SK-N-SH (cell line): ENCODE results near the gene PTTG1IP. TPM values are rescaled to one million over a fixed set of nuclear protein-coding genes. Genes with fewer than 3 reads are reported as not detected.

ENCODE experiments used
- CTCF ChIA-PET: fragments of 300-600, 350-600 bp; formaldehyde crosslinking; extraction: SDS; loops from one replicate; lab custom pipeline; 2021; lab: Yijun Ruan, JAX
- POLR2A ChIA-PET: fragments of 350-600 bp; sonication (Branson Sonifier 250); formaldehyde crosslinking; extraction: SDS; loops from one replicate; lab custom pipeline; 2020; ENCODE audit warnings: antibody characterized with exemption, inconsistent platforms; lab: Yijun Ruan, JAX
- DNase-seq: peaks from one replicate; pipeline ENCODE4 v3.0.0; 2012
- H2AFZ ChIP-seq: fragments of 200-600 bp; sonication (generic); 2 replicates; pipeline ENCODE4 v1.8.1; 2016; ENCODE audit warnings: antibody characterized with exemption, mild to moderate bottlenecking, low read depth
- H3F3A ChIP-seq: fragments of 200-600 bp; sonication (generic); replicated peaks from 2 replicates; pipeline ENCODE3; 2016; ENCODE audit warnings: antibody characterized with exemption, mild to moderate bottlenecking; ENCODE audit not compliant: insufficient read depth
- H3K27ac ChIP-seq, 2 experiments: fragments of 200-500 bp in 1 of 2; fragments of 200-600 bp in 1 of 2; sonication (Bioruptor generic) in 1 of 2; sonication (generic), shearing (Covaris generic) in 1 of 2; 2 replicates each; pipeline versions ENCODE4 v1.5.1 to v1.6.1; 2014 to 2016; ENCODE audit warnings: low read depth in 2 of 2, inconsistent platforms in 1 of 2, low read length in 1 of 2, mild to moderate bottlenecking in 1 of 2, mixed read lengths in 1 of 2
- H3K27me3 ChIP-seq: fragments of 200-600 bp; sonication (generic), shearing (Covaris generic); 2 replicates; pipeline ENCODE4 v1.6.1; 2016; ENCODE audit warnings: mixed run types; ENCODE audit not compliant: insufficient read depth
- H3K36me3 ChIP-seq, 2 experiments: fragments of 200-500 bp in 1 of 2; fragments of 200-600 bp in 1 of 2; sonication (Bioruptor generic) in 1 of 2; sonication (generic) in 1 of 2; replicated peaks in 1 of 2; 2 replicates each; pipeline versions ENCODE3 to v1.5.1; 2014 to 2016; ENCODE audit warnings: low read length in 1 of 2, mild to moderate bottlenecking in 1 of 2; ENCODE audit not compliant: insufficient read depth in 2 of 2, control insufficient read depth in 1 of 2
- H3K4me1 ChIP-seq, 2 experiments: fragments of 200-500 bp in 1 of 2; fragments of 200-600 bp in 1 of 2; sonication (Bioruptor generic) in 1 of 2; sonication (generic), shearing (Covaris generic) in 1 of 2; 2 replicates each; pipeline versions ENCODE4 v1.5.1 to v1.6.1; 2014 to 2016; ENCODE audit warnings: low read depth in 1 of 2, low read length in 1 of 2, mixed run types in 1 of 2; ENCODE audit not compliant: insufficient read depth in 2 of 2, control insufficient read depth in 1 of 2
- H3K4me2 ChIP-seq: fragments of 200-600 bp; sonication (generic), shearing (Covaris generic); 2 replicates; pipeline ENCODE4 v1.6.1; 2017; ENCODE audit warnings: mixed run types
- H3K4me3 ChIP-seq, 2 experiments: fragments of 200-500 bp in 1 of 2; fragments of 200-600 bp in 1 of 2; sonication (Bioruptor generic) in 1 of 2; sonication (generic), shearing (Covaris generic) in 1 of 2; 2 replicates each; pipeline versions ENCODE4 v1.5.1 to v1.8.1; 2014 to 2016; ENCODE audit warnings: low read depth in 2 of 2, inconsistent platforms in 1 of 2, low read length in 1 of 2, mild to moderate bottlenecking in 1 of 2, mixed read lengths in 1 of 2, moderate library complexity in 1 of 2
- H3K79me2 ChIP-seq: fragments of 200-600 bp; sonication (generic); 2 replicates; pipeline ENCODE4 v1.8.1; 2017; ENCODE audit warnings: mild to moderate bottlenecking; ENCODE audit not compliant: insufficient read depth
- H3K9ac ChIP-seq: fragments of 200-600 bp; sonication (generic); 2 replicates; pipeline ENCODE4 v1.6.1; 2017; ENCODE audit warnings: mixed run types
- H3K9me2 ChIP-seq: fragments of 200-600 bp; sonication (generic); 2 replicates; pipeline ENCODE4 v1.6.1; 2017; ENCODE audit warnings: mixed run types
- H3K9me3 ChIP-seq: fragments of 200-600 bp; sonication (generic); 2 replicates; pipeline ENCODE4 v1.6.1; 2017; ENCODE audit warnings: mixed run types, mild to moderate bottlenecking, moderate library complexity
- H4K20me1 ChIP-seq: fragments of 200-600 bp; sonication (generic); 2 replicates; pipeline ENCODE4 v1.6.1; 2017; ENCODE audit warnings: mild to moderate bottlenecking, mixed run types; ENCODE audit not compliant: insufficient read depth
- ELF1 ChIP-seq: IDR thresholded peaks from 2 replicates; pipeline ENCODE4 v1.4.0; 2012
- EP300 ChIP-seq, 2 experiments: IDR thresholded peaks; 2 replicates each; pipeline versions ENCODE4 v1.4.0 to v1.6.1; 2012; ENCODE audit warnings: borderline replicate concordance in 1 of 2, low read depth in 1 of 2, low read length in 1 of 2
- FOSL2 ChIP-seq: IDR thresholded peaks from 2 replicates; pipeline ENCODE4 v1.4.0; 2012; ENCODE audit warnings: low read depth, mild to moderate bottlenecking, moderate library complexity, borderline replicate concordance
- FOXJ3 ChIP-seq: sonication (generic); formaldehyde crosslinking; IDR thresholded peaks from 2 replicates; pipeline ENCODE4 v1.5.1; 2020; ENCODE audit warnings: mild to moderate bottlenecking, missing genetic modification reagents
- FOXM1 ChIP-seq: IDR thresholded peaks from 2 replicates; pipeline ENCODE4 v1.4.0; 2012; ENCODE audit warnings: low read depth, mild to moderate bottlenecking
- GATA2 ChIP-seq: sonication (generic); formaldehyde crosslinking; IDR thresholded peaks from 2 replicates; pipeline ENCODE4 v1.5.0; 2020; ENCODE audit warnings: mild to moderate bottlenecking, missing genetic modification reagents
- JUND ChIP-seq: IDR thresholded peaks from 2 replicates; pipeline ENCODE4 v1.4.0; 2012
- MXI1 ChIP-seq: IDR thresholded peaks from 2 replicates; pipeline ENCODE4 v1.6.1; 2012; ENCODE audit warnings: mild to moderate bottlenecking, low read depth, low read length, improper control_type of control experiment
- NRF1 ChIP-seq: IDR thresholded peaks from 2 replicates; pipeline ENCODE4 v1.6.1; 2012; ENCODE audit warnings: low read depth, mild to moderate bottlenecking, low read length
- POLR2AphosphoS5 ChIP-seq: IDR thresholded peaks from 2 replicates; pipeline ENCODE4 v1.6.1; 2012; ENCODE audit warnings: low read depth, low read length
- RCOR1 ChIP-seq: fragments of 150-350 bp; IDR thresholded peaks from 2 replicates; pipeline ENCODE4 v1.6.1; 2017; ENCODE audit warnings: antibody characterized with exemption, low read length
- RFX5 ChIP-seq: IDR thresholded peaks from 2 replicates; pipeline ENCODE4 v1.6.1; 2012; ENCODE audit warnings: mild to moderate bottlenecking, improper control_type of control experiment, low read length
- SMC3 ChIP-seq: IDR thresholded peaks from 2 replicates; pipeline ENCODE4 v1.6.1; 2012; ENCODE audit warnings: low read depth, low read length, improper control_type of control experiment
- TAF1 ChIP-seq: IDR thresholded peaks from 2 replicates; pipeline ENCODE4 v1.6.1; 2012; ENCODE audit warnings: low read depth, mild to moderate bottlenecking, low read length, moderate library complexity, borderline replicate concordance
- WGBS: methylation state at CpG from one replicate; pipeline ENCODE4 v1.1.6; 2017; ENCODE audit warnings: low lambda C conversion rate; 5-methylcytosine and 5-hydroxymethylcytosine counted together
- polyA plus RNA-seq, 3 experiments: library from polyadenylated mRNA; depleted of rRNA; stranded (reverse); fragments of >200 nt; gene quantifications; 2 replicates each; pipeline ENCODE4 v1.2.3, GENCODE V29; 2012
- TF ChIP-seq, protein P1 (sequence below): IDR thresholded peaks from 2 replicates; pipeline ENCODE4 v1.4.0; 2012; ENCODE audit warnings: low read depth
- TF ChIP-seq, protein P2 (sequence below): fragments of 150-350 bp; IDR thresholded peaks from 2 replicates; pipeline ENCODE4 v1.6.1; 2017; ENCODE audit warnings: antibody characterized with exemption, low read length, low read depth, borderline replicate concordance
- TF ChIP-seq, protein P3 (sequence below): IDR thresholded peaks from 2 replicates; pipeline ENCODE4 v1.4.0; 2012; ENCODE audit warnings: low read depth, borderline replicate concordance

PTTG1IP gene
- polyA plus RNA-seq, 1 of the 3 experiments (the other 2 are of a cell fraction), result 171 TPM

DNA sequence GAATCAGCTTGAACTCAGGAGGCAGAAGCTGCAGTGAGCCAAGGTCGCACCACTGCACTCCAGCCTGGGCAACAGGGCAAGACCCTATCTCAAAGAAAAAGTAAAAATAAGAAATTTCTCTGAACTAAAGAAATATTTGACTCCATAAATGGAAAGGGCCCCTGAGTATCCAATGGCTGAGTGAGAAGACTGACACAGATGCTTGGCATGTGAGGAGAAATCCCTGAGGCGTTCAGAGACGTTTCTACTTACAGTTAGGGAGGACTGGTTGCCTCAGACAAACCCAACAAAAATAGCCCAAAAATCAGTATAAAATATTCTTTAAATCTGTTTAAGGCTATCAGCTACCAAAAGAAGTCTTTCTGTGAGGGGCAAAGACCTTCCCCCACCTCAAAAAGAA, 52.6 kb downstream of the PTTG1IP start:
- Histone ChIP-seq H3F3A (peaks cover 12% of the 10 kb centered on the region), H3K9ac (no peak overlapping the region), H2AFZ (no peak overlapping the region), H3K4me1 (peaks cover 8 to 13% of the 10 kb centered on the region in 2 experiments; a peak in 3 of 4 replicates), H3K4me3 (no peak overlapping the region), H3K36me3 (no peaks in the 10 kb centered on the region), H3K9me2 (no peaks in the 10 kb centered on the region), H3K9me3 (peaks cover 7% of the 10 kb centered on the region; the same call in 1 of the 2 replicates), H3K27me3 (no peaks in the 10 kb centered on the region), H3K4me2 (no peak overlapping the region), H4K20me1 (peaks cover 14% of the 10 kb centered on the region), H3K27ac (no peak overlapping the region), H3K79me2 (peaks cover 16% of the 10 kb centered on the region)
- POLR2A ChIA-PET, result no interaction called here
- 74% methylated on average over 3 of the region's 3 CpGs for WGBS
- DNase-seq, result no peak
- CTCF ChIA-PET, result interaction anchor here (0.9 to 3.2 kb wide), 2 partner anchors 20 to 25 kb away, joined by 4 to 11 read pairs; no protein-coding TSS in a partner anchor
- TF ChIP-seq MXI1, result no peak
- no peak for TF ChIP-seq POLR2AphosphoS5
- TF ChIP-seq FOXM1, result no peak
- no peak for TF ChIP-seq EP300 (IDR thresholded peaks at IDR 0.05; ENCODE audit: borderline replicate concordance in 1 of 2, low read depth in 1 of 2, low read length in 1 of 2)
- TF ChIP-seq, protein P1, sequence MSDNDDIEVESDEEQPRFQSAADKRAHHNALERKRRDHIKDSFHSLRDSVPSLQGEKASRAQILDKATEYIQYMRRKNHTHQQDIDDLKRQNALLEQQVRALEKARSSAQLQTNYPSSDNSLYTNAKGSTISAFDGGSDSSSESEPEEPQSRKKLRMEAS, result no peak
- TF ChIP-seq, protein P2, sequence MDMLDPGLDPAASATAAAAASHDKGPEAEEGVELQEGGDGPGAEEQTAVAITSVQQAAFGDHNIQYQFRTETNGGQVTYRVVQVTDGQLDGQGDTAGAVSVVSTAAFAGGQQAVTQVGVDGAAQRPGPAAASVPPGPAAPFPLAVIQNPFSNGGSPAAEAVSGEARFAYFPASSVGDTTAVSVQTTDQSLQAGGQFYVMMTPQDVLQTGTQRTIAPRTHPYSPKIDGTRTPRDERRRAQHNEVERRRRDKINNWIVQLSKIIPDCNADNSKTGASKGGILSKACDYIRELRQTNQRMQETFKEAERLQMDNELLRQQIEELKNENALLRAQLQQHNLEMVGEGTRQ, result no peak
- no peak for TF ChIP-seq RCOR1
- no peak for TF ChIP-seq SMC3
- no peak for TF ChIP-seq NRF1
- no peak for TF ChIP-seq JUND
- no peak for TF ChIP-seq GATA2 (CRISPR knock-in tag)
- no peak for TF ChIP-seq TAF1
- TF ChIP-seq FOXJ3 (CRISPR knock-in tag), result no peak
- TF ChIP-seq, protein P3, sequence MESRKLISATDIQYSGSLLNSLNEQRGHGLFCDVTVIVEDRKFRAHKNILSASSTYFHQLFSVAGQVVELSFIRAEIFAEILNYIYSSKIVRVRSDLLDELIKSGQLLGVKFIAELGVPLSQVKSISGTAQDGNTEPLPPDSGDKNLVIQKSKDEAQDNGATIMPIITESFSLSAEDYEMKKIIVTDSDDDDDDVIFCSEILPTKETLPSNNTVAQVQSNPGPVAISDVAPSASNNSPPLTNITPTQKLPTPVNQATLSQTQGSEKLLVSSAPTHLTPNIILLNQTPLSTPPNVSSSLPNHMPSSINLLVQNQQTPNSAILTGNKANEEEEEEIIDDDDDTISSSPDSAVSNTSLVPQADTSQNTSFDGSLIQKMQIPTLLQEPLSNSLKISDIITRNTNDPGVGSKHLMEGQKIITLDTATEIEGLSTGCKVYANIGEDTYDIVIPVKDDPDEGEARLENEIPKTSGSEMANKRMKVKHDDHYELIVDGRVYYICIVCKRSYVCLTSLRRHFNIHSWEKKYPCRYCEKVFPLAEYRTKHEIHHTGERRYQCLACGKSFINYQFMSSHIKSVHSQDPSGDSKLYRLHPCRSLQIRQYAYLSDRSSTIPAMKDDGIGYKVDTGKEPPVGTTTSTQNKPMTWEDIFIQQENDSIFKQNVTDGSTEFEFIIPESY, result no peak
- no peak for TF ChIP-seq ELF1
- TF ChIP-seq FOSL2, result no peak
- TF ChIP-seq RFX5, result no peak
- TF ChIP-seq, all 33 proteins: peak for 0
